ENCODE results near the gene PRORP. TPM values are rescaled to one million over a fixed set of nuclear protein-coding genes. Genes with fewer than 3 reads are reported as not detected.
"Not testable (repeated sequence)": the region's sequence is repeated elsewhere in the genome, so short reads cannot be mapped to it uniquely, and the experiment has no call there.

The PRORP gene
- polyA plus RNA-seq, 6 donors from 2014 or later: 23.9 to 43.6 (median 28.8) TPM

DNA sequence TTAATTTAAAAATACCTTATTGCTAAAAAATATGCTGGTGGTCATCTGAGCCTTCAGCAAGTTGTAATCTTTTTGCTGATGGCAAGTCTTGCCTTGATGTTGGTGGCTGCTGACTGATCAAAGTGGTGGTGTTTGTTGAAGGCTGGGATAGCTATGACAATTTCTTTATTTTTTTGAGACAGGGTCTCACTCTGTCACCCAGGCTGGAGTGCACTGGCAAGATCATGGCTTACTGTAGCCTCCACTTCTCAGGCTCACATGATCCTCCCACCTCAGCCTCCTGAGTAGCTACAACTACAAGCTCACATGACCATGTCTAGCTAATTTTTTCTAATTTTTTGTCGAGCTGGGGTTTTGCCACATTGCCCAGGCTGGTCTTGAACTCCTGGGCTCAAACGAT is 24.8 kb downstream of the PRORP start:
- Mint-ChIP-seq H3K27me3 (no peaks in the 10 kb centered on the region), H3K36me3 (no peaks in the 10 kb centered on the region), H3K27ac (peak overlapping the region in 1 of 6 donors; percentile 27), H3K4me1 (peaks cover 0 to 11% (median 0%) of the 10 kb centered on the region in 3 donors), H3K4me3 (no peak overlapping the region), H3K9me3 (no peaks in the 10 kb centered on the region)
- DNase-seq (no peak), ATAC-seq (ENCODE audit: low read depth in 2 of 2) (no peak)

DNA sequence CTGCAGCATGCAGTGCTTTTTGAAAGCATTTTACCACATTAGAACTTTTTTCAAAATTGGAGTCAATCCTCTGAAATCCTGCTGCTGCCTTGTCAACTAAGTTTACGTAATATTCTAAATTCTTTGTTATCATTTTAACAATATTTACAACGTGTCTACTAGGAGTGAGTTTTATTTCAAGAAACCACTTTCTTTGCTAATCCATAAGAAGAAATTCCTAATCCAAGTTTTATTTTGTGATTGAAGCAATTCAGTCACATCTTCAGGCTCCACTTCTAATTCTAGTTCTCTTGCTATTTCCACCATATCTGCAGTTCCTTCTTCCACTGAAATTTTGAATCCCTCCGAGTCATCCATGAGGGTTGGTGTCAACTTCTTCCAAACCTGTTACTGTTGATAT is 25.4 kb downstream of the PRORP start:
- no peak overlapping the region for H3K4me3 Mint-ChIP-seq
- DNase-seq (no peak), ATAC-seq (ENCODE audit: low read depth in 2 of 2) (no peak)
- no peaks in the 10 kb centered on the region for H3K27me3 Mint-ChIP-seq
- H3K27ac Mint-ChIP-seq: no peak overlapping the region
- no peaks in the 10 kb centered on the region for H3K36me3 Mint-ChIP-seq
- no peaks in the 10 kb centered on the region for H3K9me3 Mint-ChIP-seq
- peaks cover 0 to 11% (median 0%) of the 10 kb centered on the region in 3 donors for H3K4me1 Mint-ChIP-seq

DNA sequence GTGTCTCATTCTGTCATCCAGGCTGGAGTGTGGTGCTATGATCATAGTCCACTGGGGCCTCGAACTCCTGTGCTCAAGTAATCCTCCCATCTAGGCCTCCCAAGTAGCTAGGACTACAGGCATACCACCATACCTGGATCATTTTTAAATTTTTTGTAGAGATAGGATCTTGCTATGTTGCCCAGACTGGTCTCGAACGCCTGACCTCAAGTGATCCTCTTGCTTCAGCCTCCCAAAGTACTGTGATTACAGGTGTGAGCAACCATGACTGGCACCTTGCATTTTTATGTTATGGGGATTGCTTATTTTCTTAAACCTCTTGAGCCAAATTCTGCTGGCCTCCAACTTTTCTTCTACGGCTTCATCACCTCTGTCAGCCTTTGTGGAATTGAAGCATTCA is 26.9 kb downstream of the PRORP start:
- Mint-ChIP-seq H3K27ac (peak overlapping the region in 1 of 6 donors; percentile 49), H3K27me3 (no peaks in the 10 kb centered on the region), H3K9me3 (no peaks in the 10 kb centered on the region), H3K4me1 (peaks cover 0 to 16% (median 0%) of the 10 kb centered on the region in 3 donors), H3K4me3 (no peak overlapping the region), H3K36me3 (no peaks in the 10 kb centered on the region)
- DNase-seq: no peak
- ATAC-seq (ENCODE audit: low read depth in 2 of 2): no peak

DNA sequence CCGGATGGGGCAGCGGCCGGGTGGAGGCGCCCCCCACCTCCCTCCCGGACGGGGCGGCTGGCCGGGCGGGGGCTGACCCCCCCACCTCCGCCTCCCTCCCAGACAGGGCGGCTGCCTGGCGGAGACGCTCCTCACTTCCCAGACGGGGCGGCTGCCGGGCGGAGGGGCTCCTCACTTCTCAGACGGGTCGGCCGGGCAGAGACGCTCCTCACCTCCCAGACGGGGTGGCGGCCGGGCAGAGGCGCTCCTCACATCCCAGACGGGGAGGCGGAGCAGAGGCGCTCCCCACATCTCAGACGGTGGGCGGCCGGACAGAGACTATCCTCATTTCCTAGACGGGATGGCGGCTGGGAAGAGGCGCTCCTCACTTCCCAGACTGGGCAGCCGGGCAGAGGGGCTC is 30.2 kb downstream of the PRORP start:
- H3K9me3 Mint-ChIP-seq; H3K27me3 Mint-ChIP-seq; ATAC-seq (ENCODE audit: low read depth in 2 of 2); H3K27ac Mint-ChIP-seq; DNase-seq; H3K36me3 Mint-ChIP-seq; H3K4me3 Mint-ChIP-seq: not testable (repeated sequence)
- peaks cover 8 to 27% (median 14%) of the 10 kb centered on the region in 3 donors for H3K4me1 Mint-ChIP-seq

DNA sequence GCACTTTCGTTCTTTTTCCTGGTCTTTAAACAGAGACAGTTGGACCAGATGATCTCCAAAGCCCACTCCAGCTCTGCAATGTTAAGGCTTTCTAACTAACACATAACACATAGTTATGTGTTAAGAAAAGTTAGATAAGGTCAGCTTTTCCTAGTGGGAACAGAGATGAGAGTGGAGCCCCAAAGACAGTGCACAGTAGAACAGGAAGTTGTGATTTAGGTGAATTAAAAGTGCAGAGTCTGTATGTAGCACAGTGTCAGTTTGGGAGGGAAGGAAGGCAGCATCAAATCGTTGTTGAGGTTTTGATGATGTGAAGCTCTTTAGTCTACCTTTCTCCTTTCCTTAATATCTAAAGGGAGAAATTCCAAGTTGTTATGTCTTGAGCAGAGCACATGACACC is 31.7 kb downstream of the PRORP start:
- Mint-ChIP-seq H3K4me3 (no peak overlapping the region), H3K27me3 (no peaks in the 10 kb centered on the region), H3K9me3 (no peaks in the 10 kb centered on the region), H3K27ac (no peak overlapping the region), H3K36me3 (peaks cover 4 to 7% of the 10 kb centered on the region in 2 donors), H3K4me1 (peaks cover 12 to 22% (median 14%) of the 10 kb centered on the region in 3 donors)
- DNase-seq (no peak), ATAC-seq (ENCODE audit: low read depth in 2 of 2) (no peak)

DNA sequence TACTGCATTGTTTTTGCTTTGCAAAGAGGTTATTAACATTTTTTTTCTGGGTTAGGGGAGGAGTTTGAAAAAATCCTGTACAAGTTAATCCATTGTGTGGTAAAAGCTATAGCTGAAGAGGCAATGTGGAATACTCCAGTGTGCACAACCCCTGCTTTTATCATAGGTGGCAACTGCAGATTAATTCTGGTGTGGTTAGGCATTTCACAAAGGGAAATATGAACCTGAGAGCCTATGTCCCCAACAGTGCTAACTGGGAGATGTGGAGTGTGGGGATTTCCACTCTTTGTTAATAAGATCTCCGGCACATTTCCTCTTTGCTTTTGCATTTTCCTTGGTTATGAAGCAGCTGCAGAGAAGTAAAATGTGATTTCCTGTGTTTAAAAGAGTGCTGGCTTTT is 33.6 kb downstream of the PRORP start:
- Mint-ChIP-seq H3K4me3 (peak overlapping the region in 2 of 8 donors; percentile 5 to 47), H3K9me3 (no peaks in the 10 kb centered on the region), H3K36me3 (peaks cover 10 to 18% of the 10 kb centered on the region in 2 donors), H3K27me3 (no peaks in the 10 kb centered on the region), H3K27ac (peak overlapping the region; percentile 32 to 81 (median 46)), H3K4me1 (peaks cover 12 to 16% (median 14%) of the 10 kb centered on the region in 3 donors)
- ATAC-seq (ENCODE audit: low read depth in 2 of 2): peak; percentile 56 to 61
- no peak for DNase-seq

DNA sequence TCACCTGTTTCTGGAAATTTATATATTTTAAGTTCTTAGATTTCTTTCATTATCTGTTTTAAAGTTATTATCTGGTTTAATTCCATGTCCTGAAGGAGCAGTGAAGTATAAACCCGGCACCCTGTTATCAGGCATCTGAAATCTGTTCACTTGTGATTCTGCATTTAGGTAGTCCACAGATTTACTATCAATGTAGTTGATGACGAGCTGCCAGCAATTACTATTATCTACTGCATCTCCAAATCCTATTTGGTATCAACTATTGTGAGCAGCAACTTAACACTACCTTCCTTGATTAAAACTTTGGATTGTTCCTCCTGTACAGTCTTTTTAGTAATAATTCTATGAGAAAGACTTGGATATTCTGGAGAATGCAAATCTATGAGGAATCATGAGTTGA is 36.1 kb downstream of the PRORP start:
- ATAC-seq (ENCODE audit: low read depth in 2 of 2) (no peak), DNase-seq (no peak)
- Mint-ChIP-seq H3K27me3 (no peaks in the 10 kb centered on the region), H3K4me3 (no peak overlapping the region), H3K27ac (peak overlapping the region in 2 of 6 donors; percentile 12 to 29), H3K9me3 (no peaks in the 10 kb centered on the region), H3K4me1 (peaks cover 16 to 18% (median 16%) of the 10 kb centered on the region in 3 donors), H3K36me3 (peaks cover 10 to 22% of the 10 kb centered on the region in 2 donors)

DNA sequence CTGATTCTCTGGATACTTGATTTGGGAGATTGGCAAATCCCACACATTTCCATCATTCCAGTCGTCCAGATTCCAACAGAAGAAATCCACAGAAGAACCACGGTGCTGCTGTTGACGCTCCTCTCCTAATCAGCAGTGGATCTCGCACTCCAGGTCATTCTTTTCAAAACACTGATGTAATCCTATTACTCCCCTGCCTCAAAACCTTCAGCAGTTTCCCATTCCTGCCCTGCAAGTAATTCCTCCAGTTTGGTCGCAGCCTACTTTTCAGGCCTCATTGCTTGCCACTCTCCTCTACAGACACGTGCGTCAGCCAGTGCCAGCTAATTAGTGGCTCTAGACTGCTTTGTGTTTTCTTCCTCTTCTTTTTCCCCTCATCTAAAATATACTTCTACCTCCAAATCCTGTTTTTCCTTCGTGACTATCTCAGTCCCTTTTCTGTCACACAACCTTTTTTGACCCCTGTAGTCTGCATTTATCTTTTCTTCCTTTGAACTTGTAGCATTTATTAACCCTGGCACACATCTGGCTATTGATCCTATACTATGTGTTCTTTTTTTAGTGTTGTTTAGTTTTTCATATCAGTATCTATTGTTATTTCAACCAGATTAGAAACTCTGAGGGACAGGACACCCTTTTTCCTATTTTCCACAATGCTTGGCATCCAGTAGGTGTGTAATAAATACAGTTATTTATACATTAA is 36.8 kb downstream of the PRORP start:
- Mint-ChIP-seq H3K36me3 (peaks cover 10 to 22% of the 10 kb centered on the region in 2 donors), H3K27me3 (no peaks in the 10 kb centered on the region), H3K9me3 (no peaks in the 10 kb centered on the region), H3K27ac (peak overlapping the region in 1 of 6 donors; percentile 1), H3K4me3 (no peak overlapping the region), H3K4me1 (peaks cover 12 to 18% (median 16%) of the 10 kb centered on the region in 3 donors)
- DNase-seq (no peak), ATAC-seq (ENCODE audit: low read depth in 2 of 2) (no peak)

DNA sequence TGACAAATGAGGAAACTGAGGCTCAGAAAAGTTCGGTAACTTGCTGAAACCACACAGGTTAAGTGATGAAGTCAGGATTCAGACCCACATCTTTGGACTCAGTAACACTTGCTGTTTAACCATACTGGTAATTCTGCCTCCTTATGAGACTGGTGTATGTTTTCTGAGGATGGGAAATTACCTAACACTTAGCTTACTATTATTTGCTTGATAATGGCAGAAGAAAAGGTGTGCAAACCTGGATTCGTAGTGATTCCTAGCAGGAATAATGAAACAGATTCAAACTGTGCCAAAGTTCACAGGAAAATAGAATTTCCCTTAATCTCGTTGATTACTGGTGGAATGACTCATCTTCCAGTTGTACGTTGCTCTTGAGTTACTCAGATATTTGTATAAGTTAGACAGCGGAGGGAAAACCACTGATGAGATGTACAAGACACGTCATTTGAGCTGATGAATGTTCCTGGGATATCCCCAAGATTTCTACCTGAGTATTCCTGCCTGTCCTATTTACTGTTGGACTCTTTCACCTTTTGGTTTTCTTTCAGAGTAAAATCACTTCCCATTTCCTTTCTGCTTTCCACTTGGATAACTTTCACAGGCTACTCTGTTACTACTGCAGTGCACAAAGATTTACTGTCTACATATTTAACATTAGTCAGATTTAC is 37.5 kb downstream of the PRORP start:
- H3K36me3 Mint-ChIP-seq: peaks cover 10 to 23% of the 10 kb centered on the region in 2 donors
- ATAC-seq (ENCODE audit: low read depth in 2 of 2) (no peak), DNase-seq (no peak)
- peaks cover 9 to 18% (median 16%) of the 10 kb centered on the region in 3 donors for H3K4me1 Mint-ChIP-seq
- H3K27me3 Mint-ChIP-seq: no peaks in the 10 kb centered on the region
- no peaks in the 10 kb centered on the region for H3K9me3 Mint-ChIP-seq
- H3K4me3 Mint-ChIP-seq: no peak overlapping the region
- no peak overlapping the region for H3K27ac Mint-ChIP-seq

DNA sequence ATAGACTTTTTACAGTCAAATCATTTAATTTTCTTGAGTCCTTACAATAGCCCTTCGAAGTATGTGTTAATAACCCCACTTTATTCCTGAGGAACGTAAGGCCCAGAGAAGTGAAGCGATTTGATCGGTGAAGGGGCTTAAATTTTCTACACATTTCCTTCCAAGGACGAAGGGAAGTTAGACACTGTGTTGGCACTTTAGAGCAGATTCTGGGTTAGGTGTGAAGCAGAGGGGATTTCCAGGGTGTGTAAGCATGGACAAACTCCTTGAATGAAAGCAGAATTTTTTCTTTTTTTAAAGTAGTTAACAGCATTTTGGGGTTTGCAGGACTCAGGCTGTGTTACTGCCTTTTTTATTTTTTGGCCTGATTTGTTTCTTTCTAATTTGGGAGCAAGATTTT is 38.9 kb downstream of the PRORP start:
- H3K27ac Mint-ChIP-seq: peak overlapping the region in 1 of 6 donors; percentile 34
- peaks cover 3 to 10% (median 8%) of the 10 kb centered on the region in 3 donors for H3K4me1 Mint-ChIP-seq
- ATAC-seq (ENCODE audit: low read depth in 2 of 2) (peak in 1 of 2 donors; percentile 35), DNase-seq (no peak)
- peaks cover 10 to 27% of the 10 kb centered on the region in 2 donors for H3K36me3 Mint-ChIP-seq
- H3K27me3 Mint-ChIP-seq: no peaks in the 10 kb centered on the region
- H3K9me3 Mint-ChIP-seq: no peaks in the 10 kb centered on the region
- no peak overlapping the region for H3K4me3 Mint-ChIP-seq

DNA sequence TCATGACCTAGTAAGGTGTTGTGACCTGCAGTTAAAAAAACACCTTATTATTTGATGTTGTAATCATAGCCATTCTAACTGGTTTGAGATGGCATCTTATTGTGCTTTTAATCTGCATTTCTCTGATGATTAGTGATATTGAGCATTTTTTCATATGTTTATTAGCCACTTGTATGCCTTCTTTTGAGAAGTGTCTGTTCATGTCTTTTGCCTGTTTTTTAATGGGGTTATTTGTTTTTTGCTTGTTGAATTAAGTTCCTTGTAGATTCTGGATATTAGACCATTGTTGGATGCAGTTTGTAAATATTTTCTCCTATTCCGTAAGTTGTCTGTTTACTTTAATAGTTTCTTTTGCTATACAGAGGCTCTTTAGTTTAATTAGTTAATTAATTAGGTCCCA is 41.0 kb downstream of the PRORP start:
- no peak for ATAC-seq (ENCODE audit: low read depth in 2 of 2)
- H3K36me3 Mint-ChIP-seq: peaks cover 10 to 35% of the 10 kb centered on the region in 2 donors
- no peak for DNase-seq
- no peak overlapping the region for H3K4me3 Mint-ChIP-seq
- H3K9me3 Mint-ChIP-seq: no peaks in the 10 kb centered on the region
- H3K4me1 Mint-ChIP-seq: peaks cover 0 to 4% (median 3%) of the 10 kb centered on the region in 3 donors
- H3K27me3 Mint-ChIP-seq: no peaks in the 10 kb centered on the region
- peak overlapping the region in 1 of 6 donors; percentile 18 for H3K27ac Mint-ChIP-seq

DNA sequence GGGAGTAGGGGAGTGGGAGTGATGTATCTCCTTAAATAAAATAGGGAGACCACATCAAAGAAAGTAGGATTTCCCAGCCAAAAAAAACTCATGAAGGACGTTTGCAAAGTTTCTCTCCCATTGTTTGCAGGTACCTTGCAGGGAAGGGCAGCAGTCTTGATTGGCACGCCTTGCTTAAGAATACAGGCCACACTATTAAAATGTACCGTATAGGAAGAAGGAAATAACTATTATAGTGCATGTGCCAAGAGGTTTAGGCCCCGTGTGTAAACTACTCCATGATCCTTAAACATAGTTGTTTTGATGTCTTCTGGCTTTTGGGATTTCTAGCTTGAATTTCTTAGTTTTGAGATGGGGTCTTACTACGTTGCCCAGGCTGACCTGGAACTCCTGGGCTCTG is 42.5 kb downstream of the PRORP start:
- Mint-ChIP-seq H3K27me3 (no peaks in the 10 kb centered on the region), H3K36me3 (peaks cover 10 to 35% of the 10 kb centered on the region in 2 donors), H3K9me3 (peaks cover 1 to 9% (median 5%) of the 10 kb centered on the region in 7 donors), H3K4me1 (peaks cover 3 to 5% (median 4%) of the 10 kb centered on the region in 3 donors), H3K27ac (no peak overlapping the region), H3K4me3 (no peak overlapping the region)
- ATAC-seq (ENCODE audit: low read depth in 2 of 2): no peak
- no peak for DNase-seq

DNA sequence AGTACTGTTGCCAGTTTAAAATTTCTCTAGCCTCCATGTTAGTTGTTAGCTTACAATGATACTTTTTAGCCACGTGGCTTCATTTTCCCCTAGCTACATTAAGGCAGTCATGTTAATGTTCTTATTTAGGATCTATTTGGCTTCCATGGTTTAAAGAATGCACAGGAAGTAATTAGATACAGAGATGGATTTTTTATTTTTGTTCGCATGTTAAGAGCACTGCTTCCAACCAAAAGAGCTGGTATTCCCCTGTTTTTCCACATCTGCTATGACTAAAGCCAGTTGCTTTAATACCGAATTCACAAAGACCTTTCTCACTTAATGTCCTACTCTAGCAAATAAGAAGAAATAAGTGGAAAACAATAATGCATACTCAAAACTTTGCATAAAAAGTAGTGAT is 45.1 kb downstream of the PRORP start:
- DNase-seq (no peak), ATAC-seq (ENCODE audit: low read depth in 2 of 2) (no peak)
- peaks cover 28 to 39% of the 10 kb centered on the region in 2 donors for H3K36me3 Mint-ChIP-seq
- H3K4me1 Mint-ChIP-seq: peaks cover 0 to 9% (median 0%) of the 10 kb centered on the region in 3 donors
- no peak overlapping the region for H3K4me3 Mint-ChIP-seq
- H3K9me3 Mint-ChIP-seq: peaks cover 2 to 14% (median 8%) of the 10 kb centered on the region in 7 donors
- H3K27me3 Mint-ChIP-seq: no peaks in the 10 kb centered on the region
- no peak overlapping the region for H3K27ac Mint-ChIP-seq

Measured in naive B cell (primary cell).